Measurements from ENCODE around the gene FPR1.

DNA sequence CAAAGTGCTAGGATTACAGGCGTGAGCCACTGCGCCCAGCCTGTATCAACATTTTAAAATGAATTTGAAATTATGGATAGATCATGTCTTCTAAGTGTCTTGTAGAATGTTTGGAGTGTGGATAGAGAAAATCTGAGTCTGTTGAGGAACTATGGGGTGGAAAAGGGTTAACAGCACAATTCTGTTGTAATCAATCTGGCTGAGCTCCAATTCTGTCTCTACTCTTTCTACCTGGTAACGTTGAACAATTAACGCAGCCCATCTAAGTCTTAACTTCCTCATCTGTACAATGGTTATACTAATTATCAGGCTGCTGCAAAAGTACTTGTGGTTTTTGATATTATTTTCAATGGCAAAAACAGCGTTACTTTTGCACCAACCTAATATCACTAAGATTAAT is 13.4 kb upstream of the FPR1 start:
- TF ChIP-seq POLR2AphosphoS5 (IDR thresholded peaks at IDR 0.05), result no peak
- no peak for TF ChIP-seq EP300 (IDR thresholded peaks at IDR 0.05; ENCODE audit: low read depth)
- TF ChIP-seq, protein P1, sequence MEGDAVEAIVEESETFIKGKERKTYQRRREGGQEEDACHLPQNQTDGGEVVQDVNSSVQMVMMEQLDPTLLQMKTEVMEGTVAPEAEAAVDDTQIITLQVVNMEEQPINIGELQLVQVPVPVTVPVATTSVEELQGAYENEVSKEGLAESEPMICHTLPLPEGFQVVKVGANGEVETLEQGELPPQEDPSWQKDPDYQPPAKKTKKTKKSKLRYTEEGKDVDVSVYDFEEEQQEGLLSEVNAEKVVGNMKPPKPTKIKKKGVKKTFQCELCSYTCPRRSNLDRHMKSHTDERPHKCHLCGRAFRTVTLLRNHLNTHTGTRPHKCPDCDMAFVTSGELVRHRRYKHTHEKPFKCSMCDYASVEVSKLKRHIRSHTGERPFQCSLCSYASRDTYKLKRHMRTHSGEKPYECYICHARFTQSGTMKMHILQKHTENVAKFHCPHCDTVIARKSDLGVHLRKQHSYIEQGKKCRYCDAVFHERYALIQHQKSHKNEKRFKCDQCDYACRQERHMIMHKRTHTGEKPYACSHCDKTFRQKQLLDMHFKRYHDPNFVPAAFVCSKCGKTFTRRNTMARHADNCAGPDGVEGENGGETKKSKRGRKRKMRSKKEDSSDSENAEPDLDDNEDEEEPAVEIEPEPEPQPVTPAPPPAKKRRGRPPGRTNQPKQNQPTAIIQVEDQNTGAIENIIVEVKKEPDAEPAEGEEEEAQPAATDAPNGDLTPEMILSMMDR (IDR thresholded peaks at IDR 0.05), result no peak
- no peak for TF ChIP-seq POLR2A (IDR thresholded peaks at IDR 0.05)

Measured in transverse colon (tissue), 4 donors.